ENCODE data around the gene AKT3.

- TF ChIP-seq CTCF (IDR thresholded peaks at IDR 0.05; ENCODE audit: low read depth, low read length, poor library complexity, severe bottlenecking), result no peak
- peak; percentile 73; the same call in 1 of the 2 replicates for TF ChIP-seq EZH2phosphoT487 (IDR thresholded peaks at IDR 0.05; ENCODE audit: borderline replicate concordance, low read length)
Measured at GRCh38 chr1:243848165-243848857, 1.7 kb downstream of the AKT3 start.
